GM12801 (cell line): ENCODE measurements around the gene KATNAL1.

Experiments used
- CTCF ChIP-seq: IDR thresholded peaks from one replicate; pipeline ENCODE4 v1.5.1; 2011; ENCODE audit warnings: control low read depth; ENCODE audit not compliant: insufficient read length; ENCODE audit errors: extremely low read depth

Gene KATNAL1

GRCh38 chr13:30290812-30291436, 16.4 kb downstream of the KATNAL1 start:
- TF ChIP-seq CTCF, result no peak

- no peak for TF ChIP-seq CTCF
Observed at GRCh38 chr13:30289533-30289932, 17.8 kb downstream of the KATNAL1 start.

- TF ChIP-seq CTCF, result no peak
Observed at GRCh38 chr13:30276178-30276577, 31.2 kb downstream of the KATNAL1 start.

- no peak for TF ChIP-seq CTCF
Observed at GRCh38 chr13:30274083-30274482, 33.3 kb downstream of the KATNAL1 start.

GRCh38 chr13:30268673-30269072, 38.7 kb downstream of the KATNAL1 start:
- TF ChIP-seq CTCF, result no peak

- no peak for TF ChIP-seq CTCF
Observed at GRCh38 chr13:30266756-30267155, 40.6 kb downstream of the KATNAL1 start.

GRCh38 chr13:30257468-30258099, 49.8 kb downstream of the KATNAL1 start:
- no peak for TF ChIP-seq CTCF
